Sigmoid colon (tissue), 7 donors: ENCODE data around the gene ACLY. TPM values are rescaled to one million over a fixed set of nuclear protein-coding genes. Genes with fewer than 3 reads are reported as not detected.

Experiments
- DNase-seq: peaks from one replicate; pipeline ENCODE4 v3.0.0-alpha.2; 2019
- H3K27ac ChIP-seq, 4 donors: fragments of 200-600 bp; sonication (generic); one replicate each; pipeline ENCODE4 v1.5.1; 2016 to 2019; ENCODE audit warnings: mild to moderate bottlenecking in 1 of 4
- H3K27me3 ChIP-seq, 3 donors: fragments of 200-600 bp; sonication (generic); one replicate each; pipeline ENCODE4 v1.5.1; 2019; ENCODE audit warnings: mild to moderate bottlenecking in 1 of 3
- H3K36me3 ChIP-seq, 4 donors: fragments of 200-600 bp; sonication (generic); one replicate each; pipeline ENCODE4 v1.5.1; 2016 to 2019
- H3K4me1 ChIP-seq, 4 donors: fragments of 200-600 bp; sonication (generic); one replicate each; pipeline ENCODE4 v1.5.1; 2017 to 2019
- H3K4me3 ChIP-seq, 4 donors: fragments of 200-600 bp; sonication (generic); one replicate each; pipeline ENCODE4 v1.5.1; 2017 to 2019; ENCODE audit warnings: mild to moderate bottlenecking in 2 of 4, moderate library complexity in 1 of 4
- H3K9me3 ChIP-seq, 4 donors: fragments of 200-600 bp in 3 of 4; sonication (generic) in 3 of 4; one replicate each; pipeline versions ENCODE4 v1.5.1 to v1.6.1; 2013 to 2019
- EP300 ChIP-seq, 4 donors: sonication (generic); formaldehyde crosslinking; IDR thresholded peaks; one replicate each; pipeline ENCODE4 v1.6.1; 2017; ENCODE audit warnings: antibody characterized with exemption in 4 of 4
- POLR2A ChIP-seq, 2 donors: fragments of 450-650 bp; IDR thresholded peaks; one replicate each; pipeline ENCODE4 v1.6.1; 2016; ENCODE audit warnings: antibody characterized with exemption in 2 of 2, mild to moderate bottlenecking in 2 of 2, moderate library complexity in 2 of 2
- POLR2AphosphoS5 ChIP-seq, 4 donors: sonication (generic); formaldehyde crosslinking; IDR thresholded peaks; one replicate each; pipeline ENCODE4 v1.6.1; 2017; ENCODE audit warnings: antibody characterized with exemption in 4 of 4
- WGBS, 2 donors: extraction: QIAGEN DNeasy Blood & Tissue Kit; methylation state at CpG; one replicate each; pipeline ENCODE4 v1.1.7; 2013; 5-methylcytosine and 5-hydroxymethylcytosine counted together
- intact Hi-C: fragments of 100-400 bp; cut with DNase I; formaldehyde crosslinking; loops from one replicate; pipeline ENCODE4 v1.15.1; 2023
- polyA plus RNA-seq, 3 donors: library from polyadenylated mRNA; stranded (reverse); fragments of 200-250 nt; gene quantifications; one replicate each; pipeline ENCODE4 v1.2.3, GENCODE V29; 2013
- total RNA-seq, 4 donors: library from RNA; depleted of rRNA; stranded (reverse); fragments of >200 nt; gene quantifications; one replicate each; pipeline ENCODE4 v1.1.0, GENCODE V29; 2016
- TF ChIP-seq, protein P1 (sequence below), 4 experiments: fragments of 450-650 bp in 3 of 4; fragments of 200-600 bp in 1 of 4; IDR thresholded peaks; one replicate each; pipeline ENCODE4 v1.5.1; 2016 to 2019; ENCODE audit warnings: antibody characterized with exemption in 4 of 4, mild to moderate bottlenecking in 3 of 4, moderate library complexity in 2 of 4
- donor health status: healthy with polysubstance abuse.
- donor health status: Bipolar disorder and iron deficiency.
- donor health status: healthy.

ACLY gene
- total and polyA plus RNA-seq, 7 donors, result 27.0 to 56.2 (median 41.0) TPM

DNA sequence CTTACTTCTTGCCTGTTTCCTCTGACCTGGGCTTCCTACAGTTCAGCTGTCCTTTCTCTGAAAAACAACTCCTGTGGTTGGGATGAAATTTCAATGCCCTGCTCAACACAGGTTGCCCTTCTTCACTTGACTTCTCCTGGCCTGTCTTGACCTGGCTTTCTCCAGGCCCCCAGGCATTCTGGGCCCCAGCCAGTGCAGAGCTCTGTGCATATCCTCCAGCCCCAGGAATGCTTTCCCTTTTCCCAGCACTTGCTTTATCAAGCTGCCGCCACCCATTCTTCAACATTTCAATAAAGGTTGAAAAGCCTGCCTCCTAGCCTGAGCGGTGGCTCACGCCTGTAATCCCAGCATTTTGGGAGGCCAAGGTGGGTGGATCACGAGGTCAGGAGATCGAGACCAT is 22.4 kb upstream of the ACLY start:
- no peaks in the 10 kb centered on the region for H3K9me3 ChIP-seq
- no peaks in the 10 kb centered on the region for H3K4me1 ChIP-seq
- peaks cover 0 to 8% (median 0%) of the 10 kb centered on the region in 4 donors for H3K36me3 ChIP-seq
- no peaks in the 10 kb centered on the region for H3K27me3 ChIP-seq
- no peak overlapping the region for H3K27ac ChIP-seq
- 90 to 95% methylated on average over 5 of the region's 5 CpGs for WGBS, 2 donors
- TF ChIP-seq, protein P1, sequence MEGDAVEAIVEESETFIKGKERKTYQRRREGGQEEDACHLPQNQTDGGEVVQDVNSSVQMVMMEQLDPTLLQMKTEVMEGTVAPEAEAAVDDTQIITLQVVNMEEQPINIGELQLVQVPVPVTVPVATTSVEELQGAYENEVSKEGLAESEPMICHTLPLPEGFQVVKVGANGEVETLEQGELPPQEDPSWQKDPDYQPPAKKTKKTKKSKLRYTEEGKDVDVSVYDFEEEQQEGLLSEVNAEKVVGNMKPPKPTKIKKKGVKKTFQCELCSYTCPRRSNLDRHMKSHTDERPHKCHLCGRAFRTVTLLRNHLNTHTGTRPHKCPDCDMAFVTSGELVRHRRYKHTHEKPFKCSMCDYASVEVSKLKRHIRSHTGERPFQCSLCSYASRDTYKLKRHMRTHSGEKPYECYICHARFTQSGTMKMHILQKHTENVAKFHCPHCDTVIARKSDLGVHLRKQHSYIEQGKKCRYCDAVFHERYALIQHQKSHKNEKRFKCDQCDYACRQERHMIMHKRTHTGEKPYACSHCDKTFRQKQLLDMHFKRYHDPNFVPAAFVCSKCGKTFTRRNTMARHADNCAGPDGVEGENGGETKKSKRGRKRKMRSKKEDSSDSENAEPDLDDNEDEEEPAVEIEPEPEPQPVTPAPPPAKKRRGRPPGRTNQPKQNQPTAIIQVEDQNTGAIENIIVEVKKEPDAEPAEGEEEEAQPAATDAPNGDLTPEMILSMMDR (IDR thresholded peaks at IDR 0.05), result no peak
- TF ChIP-seq POLR2A (IDR thresholded peaks at IDR 0.05) (no peak), EP300 (IDR thresholded peaks at IDR 0.05) (no peak), POLR2AphosphoS5 (IDR thresholded peaks at IDR 0.05) (no peak)
- DNase-seq, result no peak
- intact Hi-C loops, result no loop called here
- no peak overlapping the region for H3K4me3 ChIP-seq

DNA sequence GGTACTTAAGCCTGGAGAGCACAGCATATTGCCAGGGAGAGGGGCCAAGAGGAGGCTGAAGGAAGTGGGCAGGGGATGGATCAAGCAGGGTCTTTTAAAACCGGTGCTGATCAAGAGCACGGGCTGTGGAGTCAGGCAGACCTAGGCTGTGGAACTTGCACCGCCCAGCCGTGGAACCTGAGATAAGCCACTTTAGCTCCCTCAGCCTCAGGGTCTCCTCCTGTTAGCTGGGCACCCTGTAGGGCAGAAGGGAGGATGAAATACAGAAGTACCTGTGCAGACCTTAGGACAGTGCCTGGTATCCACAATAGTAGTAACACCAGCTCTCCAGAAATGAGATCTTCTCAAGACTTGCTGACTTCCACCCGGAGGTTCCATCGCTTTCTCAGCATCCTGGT is 20.9 kb upstream of the ACLY start:
- Histone ChIP-seq H3K36me3 (peaks cover 0 to 21% (median 0%) of the 10 kb centered on the region in 4 donors), H3K27ac (no peak overlapping the region), H3K4me1 (no peaks in the 10 kb centered on the region), H3K9me3 (no peaks in the 10 kb centered on the region), H3K4me3 (no peak overlapping the region), H3K27me3 (no peaks in the 10 kb centered on the region)
- WGBS, 2 donors, result 91 to 92% methylated on average over 6 of the region's 6 CpGs
- intact Hi-C loops, result no loop called here
- TF ChIP-seq, protein P1 (IDR thresholded peaks at IDR 0.05), result no peak
- no peak for TF ChIP-seq EP300 (IDR thresholded peaks at IDR 0.05)
- TF ChIP-seq POLR2A (IDR thresholded peaks at IDR 0.05), result no peak
- DNase-seq, result no peak

DNA sequence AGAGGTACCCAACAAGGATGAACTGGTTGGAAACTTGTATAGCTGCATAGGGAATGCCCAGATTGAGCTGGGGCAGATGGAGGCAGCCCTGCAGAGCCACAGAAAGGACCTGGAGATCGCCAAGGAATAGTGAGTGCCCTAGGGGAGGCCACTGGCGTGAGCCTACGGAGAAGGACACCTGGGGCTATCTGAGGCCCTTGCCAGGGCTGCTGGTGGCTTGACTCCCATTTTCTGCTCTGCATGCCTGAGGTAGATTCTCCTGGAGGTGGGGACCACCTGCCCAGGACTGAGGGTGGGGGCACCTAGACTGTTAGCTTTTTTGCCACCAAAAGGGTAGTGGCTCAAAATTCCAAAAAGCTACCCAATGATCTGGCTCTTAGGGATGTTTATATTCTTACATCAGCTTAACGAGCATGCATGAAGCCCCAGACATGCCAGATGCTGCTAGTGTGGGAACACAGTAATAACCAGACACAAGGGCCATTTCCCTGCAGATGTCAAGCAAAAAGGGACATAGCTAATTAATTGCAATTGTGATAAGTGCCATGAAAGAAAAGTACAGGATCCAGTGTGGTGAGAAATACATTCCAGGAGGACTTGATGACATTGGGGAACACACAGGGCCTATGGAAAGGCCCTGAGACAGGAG is 20.4 kb upstream of the ACLY start:
- no peak for DNase-seq
- intact Hi-C loops, result no loop called here
- H3K9me3 ChIP-seq, result no peaks in the 10 kb centered on the region
- no peak for TF ChIP-seq POLR2AphosphoS5 (IDR thresholded peaks at IDR 0.05)
- TF ChIP-seq POLR2A (IDR thresholded peaks at IDR 0.05), result no peak
- TF ChIP-seq EP300 (IDR thresholded peaks at IDR 0.05), result no peak
- TF ChIP-seq, protein P1 (IDR thresholded peaks at IDR 0.05), result no peak
- H3K27ac ChIP-seq, result no peak overlapping the region
- peaks cover 0 to 21% (median 0%) of the 10 kb centered on the region in 4 donors for H3K36me3 ChIP-seq
- whole genome bisulfite sequencing, 2 donors, result 90 to 91% methylated on average over 4 of the region's 4 CpGs
- no peaks in the 10 kb centered on the region for H3K4me1 ChIP-seq
- H3K27me3 ChIP-seq, result no peaks in the 10 kb centered on the region
- no peak overlapping the region for H3K4me3 ChIP-seq

DNA sequence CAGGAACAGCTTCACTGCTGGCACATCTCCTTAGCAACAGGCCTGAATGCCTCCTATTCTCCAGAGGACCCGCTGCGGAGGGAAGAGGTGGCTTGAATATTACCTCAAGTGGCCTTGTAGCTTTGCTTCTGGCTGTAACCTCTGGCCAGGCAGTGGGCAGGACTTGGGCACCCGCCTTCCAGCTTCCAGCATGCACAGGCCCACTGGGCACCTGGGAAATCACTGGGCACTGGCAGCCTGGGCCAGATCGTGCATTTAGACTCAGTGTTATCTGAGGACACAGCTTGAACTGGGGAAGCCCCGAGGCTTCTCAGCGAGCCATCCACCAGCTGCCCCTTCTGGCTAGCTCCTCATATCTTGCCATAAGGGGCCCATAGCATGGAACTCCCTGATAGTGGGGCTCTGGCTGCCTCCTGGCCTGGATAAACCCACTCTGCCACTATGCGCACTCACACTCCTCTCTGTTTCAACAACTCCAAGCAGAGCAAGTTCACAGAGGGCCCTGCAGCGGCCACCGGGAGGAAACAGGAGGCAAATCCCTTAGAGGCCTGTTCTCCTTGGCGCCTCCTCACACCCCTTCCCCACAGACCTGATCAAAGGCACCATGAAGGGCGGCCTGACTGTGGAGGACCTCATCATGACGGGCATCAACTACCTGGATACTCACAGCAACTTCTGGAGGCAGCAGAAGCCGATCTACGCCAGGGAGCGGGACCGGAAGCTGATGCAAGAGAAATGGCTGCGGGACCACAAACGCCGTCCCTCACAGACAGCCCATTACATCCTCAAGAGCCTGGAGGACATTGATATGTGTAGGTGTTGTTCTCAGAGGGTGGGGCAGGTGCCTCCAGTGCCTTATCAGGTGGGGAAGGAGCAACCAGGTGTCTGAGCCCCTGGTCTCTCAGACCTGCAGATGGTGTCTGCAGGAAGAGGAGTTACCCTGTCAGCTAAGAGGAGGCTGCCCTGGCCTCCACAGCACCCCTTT is 19.5 kb upstream of the ACLY start:
- TF ChIP-seq POLR2A (IDR thresholded peaks at IDR 0.05) (no peak), POLR2AphosphoS5 (IDR thresholded peaks at IDR 0.05) (no peak), EP300 (IDR thresholded peaks at IDR 0.05) (no peak)
- TF ChIP-seq, protein P1 (IDR thresholded peaks at IDR 0.05), result no peak
- H3K27ac ChIP-seq, result no peak overlapping the region
- DNase-seq, result no peak
- H3K9me3 ChIP-seq, result no peaks in the 10 kb centered on the region
- H3K4me3 ChIP-seq, result no peak overlapping the region
- H3K4me1 ChIP-seq, result no peaks in the 10 kb centered on the region
- intact Hi-C loops, result no loop called here
- no peaks in the 10 kb centered on the region for H3K27me3 ChIP-seq
- 91 to 95% methylated on average over 19 of the region's 19 CpGs for WGBS, 2 donors
- peaks cover 0 to 21% (median 0%) of the 10 kb centered on the region in 4 donors for H3K36me3 ChIP-seq
